Gastroesophageal sphincter (tissue), 4 donors: ENCODE measurements around the gene SFSWAP. TPM values are rescaled to one million over a fixed set of nuclear protein-coding genes. Genes with fewer than 3 reads are reported as not detected.

Experiments used
- ATAC-seq: fragments of 150-250 bp; one replicate; pipeline ENCODE4 v1.9.1; 2016; ENCODE audit warnings: mild to moderate bottlenecking, moderate library complexity
- H3K27ac ChIP-seq, 4 donors: fragments of 200-600 bp; sonication (generic) in 3 of 4; 1 replicate in 3 of 4; 2 replicates in 1 of 4; pipeline ENCODE4 v1.5.1; 2016 to 2019
- H3K27me3 ChIP-seq: fragments of 200-600 bp; sonication (generic); one replicate; pipeline ENCODE4 v1.5.1; 2019
- H3K36me3 ChIP-seq, 2 donors: fragments of 200-600 bp; sonication (generic); one replicate each; pipeline ENCODE4 v1.5.1; 2019; ENCODE audit warnings: control low read depth in 1 of 2
- H3K4me1 ChIP-seq, 3 donors: fragments of 200-600 bp; sonication (generic); 1 replicate in 2 of 3; 2 replicates in 1 of 3; pipeline ENCODE4 v1.5.1; 2016 to 2019; ENCODE audit warnings: control low read depth in 2 of 3
- H3K4me3 ChIP-seq, 2 donors: fragments of 200-600 bp; sonication (generic); one replicate each; pipeline ENCODE4 v1.5.1; 2019; ENCODE audit warnings: mild to moderate bottlenecking in 1 of 2, moderate library complexity in 1 of 2
- H3K9me3 ChIP-seq, 3 donors: fragments of 200-600 bp; sonication (generic); one replicate each; pipeline ENCODE4 v1.5.1; 2017 to 2019; ENCODE audit warnings: control low read depth in 2 of 3
- CTCF ChIP-seq, 4 experiments: fragments of 200-600 bp in 2 of 4; fragments of 450-650 bp in 2 of 4; sonication (generic) in 1 of 4; IDR thresholded peaks; one replicate each; pipeline ENCODE4 v1.5.1; 2017 to 2019; ENCODE audit warnings: antibody characterized with exemption in 4 of 4, mild to moderate bottlenecking in 2 of 4, moderate library complexity in 2 of 4
- EP300 ChIP-seq: sonication (generic); formaldehyde crosslinking; IDR thresholded peaks from one replicate; pipeline ENCODE4 v1.6.1; 2017; ENCODE audit warnings: antibody characterized with exemption, mild to moderate bottlenecking
- POLR2A ChIP-seq, 2 donors: fragments of 450-650 bp; IDR thresholded peaks; one replicate each; pipeline ENCODE4 v1.6.1; 2017; ENCODE audit warnings: antibody characterized with exemption in 2 of 2, mild to moderate bottlenecking in 2 of 2, moderate library complexity in 1 of 2
- POLR2AphosphoS5 ChIP-seq: sonication (generic); formaldehyde crosslinking; IDR thresholded peaks from one replicate; pipeline ENCODE4 v1.6.1; 2017; ENCODE audit warnings: antibody characterized with exemption
- WGBS, 2 donors: methylation state at CpG; one replicate each; pipeline ENCODE4 v1.1.5; 2018; ENCODE audit warnings: low coverage in 1 of 2; 5-methylcytosine and 5-hydroxymethylcytosine counted together
- total RNA-seq, 4 donors: library from RNA; depleted of rRNA; stranded (reverse); fragments of >200 nt; gene quantifications; one replicate each; pipeline ENCODE4 v1.1.0, GENCODE V29; 2016

Gene SFSWAP
- total RNA-seq, 4 donors from 2014 or later: 22.4 to 50.4 (median 32.5) TPM

- Histone ChIP-seq H3K4me1 (no peaks in the 10 kb centered on the region), H3K27ac (no peak overlapping the region), H3K9me3 (no peaks in the 10 kb centered on the region), H3K36me3 (no peaks in the 10 kb centered on the region), H3K27me3 (peaks cover 64% of the 10 kb centered on the region), H3K4me3 (no peak overlapping the region)
- no peak for ATAC-seq
- TF ChIP-seq POLR2AphosphoS5 (no peak), CTCF (IDR thresholded peaks at IDR 0.05) (no peak), POLR2A (IDR thresholded peaks at IDR 0.05) (no peak), EP300 (no peak)
- 57% methylated on average over 6 of the region's 11 CpGs; no CpG with 5 or more reads in 1 of the 2 donors for WGBS, 2 donors
Measured at GRCh38 chr12:131694116-131694838, 16.6 kb upstream of the SFSWAP start.

GRCh38 chr12:131695968-131696367, 14.9 kb upstream of the SFSWAP start:
- no peak for TF ChIP-seq EP300
- TF ChIP-seq POLR2A (IDR thresholded peaks at IDR 0.05): no peak
- no peak for TF ChIP-seq POLR2AphosphoS5
- no peak for TF ChIP-seq CTCF (IDR thresholded peaks at IDR 0.05)
- H3K4me3 ChIP-seq: no peak overlapping the region
- H3K27me3 ChIP-seq: peaks cover 51% of the 10 kb centered on the region
- no peaks in the 10 kb centered on the region for H3K4me1 ChIP-seq
- H3K27ac ChIP-seq: no peak overlapping the region
- no peaks in the 10 kb centered on the region for H3K36me3 ChIP-seq
- 81% methylated on average over 13 of the region's 16 CpGs; no CpG with 5 or more reads in 1 of the 2 donors for WGBS, 2 donors
- no peak for ATAC-seq
- no peaks in the 10 kb centered on the region for H3K9me3 ChIP-seq

- H3K4me3 ChIP-seq: no peak overlapping the region
- no peak for ATAC-seq
- peaks cover 33% of the 10 kb centered on the region for H3K27me3 ChIP-seq
- no peak overlapping the region for H3K27ac ChIP-seq
- TF ChIP-seq EP300: no peak
- no peak for TF ChIP-seq CTCF (IDR thresholded peaks at IDR 0.05)
- TF ChIP-seq POLR2A (IDR thresholded peaks at IDR 0.05): no peak
- no peak for TF ChIP-seq POLR2AphosphoS5
- H3K4me1 ChIP-seq: no peaks in the 10 kb centered on the region
- 10 to 35% methylated on average over 2 to 4 of the region's 12 CpGs for WGBS, 2 donors
- no peaks in the 10 kb centered on the region for H3K36me3 ChIP-seq
- H3K9me3 ChIP-seq: peaks cover 0 to 11% (median 0%) of the 10 kb centered on the region in 3 donors
Measured at GRCh38 chr12:131698286-131698685, 12.6 kb upstream of the SFSWAP start.

GRCh38 chr12:131699434-131699833, 11.5 kb upstream of the SFSWAP start:
- Histone ChIP-seq H3K27me3 (peaks cover 21% of the 10 kb centered on the region), H3K27ac (no peak overlapping the region), H3K4me1 (no peaks in the 10 kb centered on the region), H3K36me3 (no peaks in the 10 kb centered on the region), H3K9me3 (peaks cover 0 to 21% (median 0%) of the 10 kb centered on the region in 3 donors), H3K4me3 (no peak overlapping the region)
- no peak for ATAC-seq
- no peak for TF ChIP-seq CTCF (IDR thresholded peaks at IDR 0.05)
- TF ChIP-seq EP300: no peak
- 22 to 70% methylated on average over 5 of the region's 5 CpGs for WGBS, 2 donors

GRCh38 chr12:131700271-131700670, 10.6 kb upstream of the SFSWAP start:
- 90 to 91% methylated on average over 5 to 6 of the region's 8 CpGs for WGBS, 2 donors
- no peak for ATAC-seq
- Histone ChIP-seq H3K4me3 (no peak overlapping the region), H3K9me3 (peaks cover 0 to 30% (median 0%) of the 10 kb centered on the region in 3 donors), H3K4me1 (no peaks in the 10 kb centered on the region), H3K27ac (no peak overlapping the region), H3K36me3 (no peaks in the 10 kb centered on the region), H3K27me3 (peaks cover 20% of the 10 kb centered on the region)
- no peak for TF ChIP-seq POLR2AphosphoS5
- no peak for TF ChIP-seq EP300
- no peak for TF ChIP-seq CTCF (IDR thresholded peaks at IDR 0.05)
- no peak for TF ChIP-seq POLR2A (IDR thresholded peaks at IDR 0.05)
